HepG2 (cell line): Measurements from ENCODE around the gene GLTPD2. TPM values are rescaled to one million over a fixed set of nuclear protein-coding genes. Genes with fewer than 3 reads are reported as not detected.

Experiments used
- ARHGAP35 ChIP-seq: sonication (generic); formaldehyde crosslinking; IDR thresholded peaks from 2 replicates; pipeline ENCODE4 v1.9.0; 2022; ENCODE audit warnings: mild to moderate bottlenecking, inconsistent platforms, moderate library complexity, missing genetic modification reagents, borderline replicate concordance
- FOXK2 ChIP-seq: fragments of 450-650 bp; IDR thresholded peaks from 2 replicates; pipeline ENCODE4 v1.6.1; 2016
- GABPB1 ChIP-seq: IDR thresholded peaks from 2 replicates; pipeline ENCODE4 v1.6.1; 2016; ENCODE audit warnings: mild to moderate bottlenecking, missing genetic modification reagents, moderate library complexity, missing compliant biosample characterization
- GTF3A ChIP-seq: sonication (generic); formaldehyde crosslinking; conservative IDR thresholded peaks from 2 replicates; pipeline ENCODE4 v1.4.0; 2020; ENCODE audit warnings: mild to moderate bottlenecking, missing genetic modification reagents
- HIVEP1 ChIP-seq: sonication (generic); formaldehyde crosslinking; IDR thresholded peaks from 2 replicates; pipeline ENCODE4 v1.4.0; 2020; ENCODE audit warnings: mild to moderate bottlenecking, missing genetic modification reagents
- REXO4 ChIP-seq: sonication (generic); formaldehyde crosslinking; IDR thresholded peaks from 2 replicates; pipeline ENCODE4 v1.8.0; 2022; ENCODE audit warnings: missing genetic modification reagents, mild to moderate bottlenecking, borderline replicate concordance
- STAG1 ChIP-seq: sonication (generic); formaldehyde crosslinking; IDR thresholded peaks from 2 replicates; pipeline ENCODE4 v1.4.0; 2020; ENCODE audit warnings: missing genetic modification reagents
- U2AF2 ChIP-seq: fragments of 200-400 bp; formaldehyde crosslinking; IDR thresholded peaks from 2 replicates; pipeline ENCODE4 v1.6.1; 2017; ENCODE audit warnings: low read depth, mild to moderate bottlenecking, low read length
- ZNF550 ChIP-seq: sonication (generic); formaldehyde crosslinking; IDR thresholded peaks from 2 replicates; pipeline ENCODE4 v1.4.0; 2020; ENCODE audit warnings: mild to moderate bottlenecking, missing genetic modification reagents, borderline replicate concordance
- ZNF607 ChIP-seq: sonication (generic); formaldehyde crosslinking; IDR thresholded peaks from 2 replicates; pipeline ENCODE4 v1.5.1; 2020; ENCODE audit warnings: missing genetic modification reagents, mild to moderate bottlenecking, borderline replicate concordance
- ZNF777 ChIP-seq: sonication (generic); formaldehyde crosslinking; IDR thresholded peaks from 2 replicates; pipeline ENCODE4 v1.4.0; 2020; ENCODE audit warnings: missing genetic modification reagents
- ZNF788 ChIP-seq: sonication (generic); formaldehyde crosslinking; IDR thresholded peaks from 2 replicates; pipeline ENCODE4 v1.5.0; 2020; ENCODE audit warnings: mild to moderate bottlenecking, missing genetic modification reagents, borderline replicate concordance
- polyA plus RNA-seq, 8 experiments: library from polyadenylated mRNA; depleted of rRNA in 3 of 8; stranded (reverse) in 7 of 8; unstranded in 1 of 8; fragments of >200 nt; fragmentation: Illumina TruSeq in 4 of 8; extraction: Trizol in 4 of 8; gene quantifications; 2 replicates each; pipeline versions ENCODE4 v1.2.1 to v1.2.3, GENCODE V29; 2011 to 2016; ENCODE audit warnings: low read depth in 4 of 8, missing spikeins in 1 of 8, mixed read lengths in 1 of 8; ENCODE audit not compliant: insufficient read depth in 1 of 8
- total RNA-seq, 5 experiments: library from RNA; depleted of rRNA; stranded (reverse); fragments of >200 nt; fragmentation: Illumina TruSeq; extraction: Trizol; gene quantifications; 2 replicates each; pipeline ENCODE4 v1.2.3, GENCODE V29; 2016; ENCODE audit warnings: low read depth in 1 of 5
- TF ChIP-seq, protein P1 (sequence below): sonication (generic); formaldehyde crosslinking; IDR thresholded peaks from 2 replicates; pipeline ENCODE4 v1.4.0; 2020; ENCODE audit warnings: missing genetic modification reagents
- TF ChIP-seq, protein P2 (sequence below): sonication (generic); formaldehyde crosslinking; conservative IDR thresholded peaks from 2 replicates; pipeline ENCODE4 v1.8.0; 2022; ENCODE audit warnings: mild to moderate bottlenecking, moderate library complexity, missing genetic modification reagents
- TF ChIP-seq, protein P3 (sequence below): sonication (generic); formaldehyde crosslinking; IDR thresholded peaks from 2 replicates; pipeline ENCODE4 v1.5.1; 2020; ENCODE audit warnings: mild to moderate bottlenecking, missing genetic modification reagents
- TF ChIP-seq, protein P4 (sequence below), 2 experiments: sonication (generic) in 1 of 2; formaldehyde crosslinking in 1 of 2; IDR thresholded peaks; 2 replicates each; pipeline versions ENCODE4 v1.4.0 to v1.6.1; 2018 to 2020; ENCODE audit warnings: missing genetic modification reagents in 2 of 2, borderline replicate concordance in 1 of 2, low read depth in 1 of 2, mild to moderate bottlenecking in 1 of 2, missing biosample characterization in 1 of 2
- TF ChIP-seq, protein P5 (sequence below): sonication (generic); formaldehyde crosslinking; IDR thresholded peaks from 2 replicates; pipeline ENCODE4 v1.4.0; 2020; ENCODE audit warnings: missing genetic modification reagents, mild to moderate bottlenecking, borderline replicate concordance

The GLTPD2 gene
- total and polyA plus RNA-seq, 2 of the 13 experiments (the other 11 are each of a cell fraction or from before 2014, with no cell fraction given), result 7.5 to 12.9 TPM

DNA sequence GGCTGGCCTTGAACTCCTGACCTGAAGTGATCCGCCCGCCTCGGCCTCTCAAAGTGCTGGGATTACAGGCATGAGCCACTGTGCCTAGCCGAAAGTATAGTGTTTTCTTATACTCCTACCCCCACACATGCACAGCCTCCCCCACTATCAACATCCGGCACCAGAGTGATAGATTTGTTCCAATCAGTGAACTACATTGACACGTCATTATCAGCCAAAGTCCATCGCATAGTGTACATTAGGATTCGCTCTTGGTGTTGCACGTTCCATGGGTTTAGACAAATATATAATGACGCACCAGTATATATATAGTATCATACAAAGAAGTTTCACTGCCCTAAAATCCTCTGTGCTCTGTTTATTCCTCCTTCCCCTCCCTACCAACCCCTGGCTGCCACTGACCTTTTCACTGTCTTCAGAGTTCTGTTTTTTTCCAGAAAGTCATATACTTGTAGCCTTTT is 29.0 kb upstream of the GLTPD2 start (continued):
- TF ChIP-seq, protein P1, sequence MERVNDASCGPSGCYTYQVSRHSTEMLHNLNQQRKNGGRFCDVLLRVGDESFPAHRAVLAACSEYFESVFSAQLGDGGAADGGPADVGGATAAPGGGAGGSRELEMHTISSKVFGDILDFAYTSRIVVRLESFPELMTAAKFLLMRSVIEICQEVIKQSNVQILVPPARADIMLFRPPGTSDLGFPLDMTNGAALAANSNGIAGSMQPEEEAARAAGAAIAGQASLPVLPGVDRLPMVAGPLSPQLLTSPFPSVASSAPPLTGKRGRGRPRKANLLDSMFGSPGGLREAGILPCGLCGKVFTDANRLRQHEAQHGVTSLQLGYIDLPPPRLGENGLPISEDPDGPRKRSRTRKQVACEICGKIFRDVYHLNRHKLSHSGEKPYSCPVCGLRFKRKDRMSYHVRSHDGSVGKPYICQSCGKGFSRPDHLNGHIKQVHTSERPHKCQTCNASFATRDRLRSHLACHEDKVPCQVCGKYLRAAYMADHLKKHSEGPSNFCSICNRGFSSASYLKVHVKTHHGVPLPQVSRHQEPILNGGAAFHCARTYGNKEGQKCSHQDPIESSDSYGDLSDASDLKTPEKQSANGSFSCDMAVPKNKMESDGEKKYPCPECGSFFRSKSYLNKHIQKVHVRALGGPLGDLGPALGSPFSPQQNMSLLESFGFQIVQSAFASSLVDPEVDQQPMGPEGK (CRISPR knock-in tag), result peak; percentile 98
- TF ChIP-seq STAG1 (CRISPR knock-in tag), result no peak; the same call in 1 of the 2 replicates
- TF ChIP-seq, protein P2, sequence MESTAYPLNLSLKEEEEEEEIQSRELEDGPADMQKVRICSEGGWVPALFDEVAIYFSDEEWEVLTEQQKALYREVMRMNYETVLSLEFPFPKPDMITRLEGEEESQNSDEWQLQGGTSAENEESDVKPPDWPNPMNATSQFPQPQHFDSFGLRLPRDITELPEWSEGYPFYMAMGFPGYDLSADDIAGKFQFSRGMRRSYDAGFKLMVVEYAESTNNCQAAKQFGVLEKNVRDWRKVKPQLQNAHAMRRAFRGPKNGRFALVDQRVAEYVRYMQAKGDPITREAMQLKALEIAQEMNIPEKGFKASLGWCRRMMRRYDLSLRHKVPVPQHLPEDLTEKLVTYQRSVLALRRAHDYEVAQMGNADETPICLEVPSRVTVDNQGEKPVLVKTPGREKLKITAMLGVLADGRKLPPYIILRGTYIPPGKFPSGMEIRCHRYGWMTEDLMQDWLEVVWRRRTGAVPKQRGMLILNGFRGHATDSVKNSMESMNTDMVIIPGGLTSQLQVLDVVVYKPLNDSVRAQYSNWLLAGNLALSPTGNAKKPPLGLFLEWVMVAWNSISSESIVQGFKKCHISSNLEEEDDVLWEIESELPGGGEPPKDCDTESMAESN (CRISPR knock-in tag), result peak; percentile 79; the same call in 1 of the 2 replicates
- peak; percentile 93 for TF ChIP-seq FOXK2
- TF ChIP-seq ZNF788 (CRISPR knock-in tag), result peak; percentile 87
- TF ChIP-seq REXO4 (CRISPR knock-in tag), result no peak
- TF ChIP-seq ZNF550 (CRISPR knock-in tag), result no peak
- no peak for TF ChIP-seq ZNF607 (CRISPR knock-in tag)
- TF ChIP-seq, protein P3, sequence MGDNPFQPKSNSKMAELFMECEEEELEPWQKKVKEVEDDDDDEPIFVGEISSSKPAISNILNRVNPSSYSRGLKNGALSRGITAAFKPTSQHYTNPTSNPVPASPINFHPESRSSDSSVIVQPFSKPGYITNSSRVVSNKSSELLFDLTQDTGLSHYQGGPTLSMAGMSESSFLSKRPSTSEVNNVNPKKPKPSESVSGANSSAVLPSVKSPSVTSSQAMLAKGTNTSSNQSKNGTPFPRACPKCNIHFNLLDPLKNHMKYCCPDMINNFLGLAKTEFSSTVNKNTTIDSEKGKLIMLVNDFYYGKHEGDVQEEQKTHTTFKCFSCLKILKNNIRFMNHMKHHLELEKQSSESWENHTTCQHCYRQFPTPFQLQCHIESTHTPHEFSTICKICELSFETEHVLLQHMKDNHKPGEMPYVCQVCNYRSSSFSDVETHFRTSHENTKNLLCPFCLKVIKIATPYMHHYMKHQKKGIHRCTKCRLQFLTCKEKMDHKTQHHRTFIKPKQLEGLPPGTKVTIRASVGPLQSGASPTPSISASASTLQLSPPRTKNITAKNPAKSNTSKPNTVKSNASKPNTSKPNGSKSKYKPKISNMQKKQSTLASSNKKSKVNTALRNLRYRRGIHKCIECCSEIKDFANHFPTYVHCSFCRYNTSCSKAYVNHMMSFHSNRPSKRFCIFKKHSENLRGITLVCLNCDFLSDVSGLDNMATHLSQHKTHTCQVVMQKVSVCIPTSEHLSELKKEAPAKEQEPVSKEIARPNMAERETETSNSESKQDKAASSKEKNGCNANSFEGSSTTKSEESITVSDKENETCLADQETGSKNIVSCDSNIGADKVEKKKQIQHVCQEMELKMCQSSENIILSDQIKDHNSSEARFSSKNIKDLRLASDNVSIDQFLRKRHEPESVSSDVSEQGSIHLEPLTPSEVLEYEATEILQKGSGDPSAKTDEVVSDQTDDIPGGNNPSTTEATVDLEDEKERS (CRISPR knock-in tag), result no peak
- no peak for TF ChIP-seq HIVEP1 (CRISPR knock-in tag)
- TF ChIP-seq, protein P4, sequence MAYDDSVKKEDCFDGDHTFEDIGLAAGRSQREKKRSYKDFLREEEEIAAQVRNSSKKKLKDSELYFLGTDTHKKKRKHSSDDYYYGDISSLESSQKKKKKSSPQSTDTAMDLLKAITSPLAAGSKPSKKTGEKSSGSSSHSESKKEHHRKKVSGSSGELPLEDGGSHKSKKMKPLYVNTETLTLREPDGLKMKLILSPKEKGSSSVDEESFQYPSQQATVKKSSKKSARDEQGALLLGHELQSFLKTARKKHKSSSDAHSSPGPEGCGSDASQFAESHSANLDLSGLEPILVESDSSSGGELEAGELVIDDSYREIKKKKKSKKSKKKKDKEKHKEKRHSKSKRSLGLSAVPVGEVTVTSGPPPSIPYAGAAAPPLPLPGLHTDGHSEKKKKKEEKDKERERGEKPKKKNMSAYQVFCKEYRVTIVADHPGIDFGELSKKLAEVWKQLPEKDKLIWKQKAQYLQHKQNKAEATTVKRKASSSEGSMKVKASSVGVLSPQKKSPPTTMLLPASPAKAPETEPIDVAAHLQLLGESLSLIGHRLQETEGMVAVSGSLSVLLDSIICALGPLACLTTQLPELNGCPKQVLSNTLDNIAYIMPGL (CRISPR knock-in tag; IDR thresholded peaks at IDR 0.05; ENCODE audit: borderline replicate concordance in 1 of 2, low read depth in 1 of 2), result peak in 1 of 2 experiments; percentile 61; a peak in 2 of 4 replicates
- TF ChIP-seq U2AF2, result no peak
- TF ChIP-seq GABPB1, result peak; percentile 73
- peak; percentile 77; the same call in 1 of the 2 replicates for TF ChIP-seq GTF3A (CRISPR knock-in tag)
- TF ChIP-seq ZNF777 (CRISPR knock-in tag), result no peak
- TF ChIP-seq, protein P5, sequence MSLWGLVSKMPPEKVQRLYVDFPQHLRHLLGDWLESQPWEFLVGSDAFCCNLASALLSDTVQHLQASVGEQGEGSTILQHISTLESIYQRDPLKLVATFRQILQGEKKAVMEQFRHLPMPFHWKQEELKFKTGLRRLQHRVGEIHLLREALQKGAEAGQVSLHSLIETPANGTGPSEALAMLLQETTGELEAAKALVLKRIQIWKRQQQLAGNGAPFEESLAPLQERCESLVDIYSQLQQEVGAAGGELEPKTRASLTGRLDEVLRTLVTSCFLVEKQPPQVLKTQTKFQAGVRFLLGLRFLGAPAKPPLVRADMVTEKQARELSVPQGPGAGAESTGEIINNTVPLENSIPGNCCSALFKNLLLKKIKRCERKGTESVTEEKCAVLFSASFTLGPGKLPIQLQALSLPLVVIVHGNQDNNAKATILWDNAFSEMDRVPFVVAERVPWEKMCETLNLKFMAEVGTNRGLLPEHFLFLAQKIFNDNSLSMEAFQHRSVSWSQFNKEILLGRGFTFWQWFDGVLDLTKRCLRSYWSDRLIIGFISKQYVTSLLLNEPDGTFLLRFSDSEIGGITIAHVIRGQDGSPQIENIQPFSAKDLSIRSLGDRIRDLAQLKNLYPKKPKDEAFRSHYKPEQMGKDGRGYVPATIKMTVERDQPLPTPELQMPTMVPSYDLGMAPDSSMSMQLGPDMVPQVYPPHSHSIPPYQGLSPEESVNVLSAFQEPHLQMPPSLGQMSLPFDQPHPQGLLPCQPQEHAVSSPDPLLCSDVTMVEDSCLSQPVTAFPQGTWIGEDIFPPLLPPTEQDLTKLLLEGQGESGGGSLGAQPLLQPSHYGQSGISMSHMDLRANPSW (CRISPR knock-in tag), result 0 out of 2 replicates have a peak, but pooled peaks have one; percentile 74
- no peak for TF ChIP-seq ARHGAP35 (CRISPR knock-in tag)
